Activated naive CD4-positive, alpha-beta T cell treated with anti-CD3 and anti-CD28 coated beads for 36 hours (primary cell): ENCODE measurements around the gene MAGI2. TPM values are rescaled to one million over a fixed set of nuclear protein-coding genes. Genes with fewer than 3 reads are reported as not detected.

Experiments
- CTCF ChIA-PET: fragments of 350-600 bp; sonication (Branson Sonifier 250); formaldehyde crosslinking; loops from one replicate; lab custom pipeline; 2021; ENCODE audit warnings: antibody characterized with exemption; lab: Charles Lee
- DNase-seq: peaks from one replicate; pipeline ENCODE4 v3.0.0-alpha.2; 2020
- H3K27ac Mint-ChIP-seq: one replicate; pipeline ENCODE4 v1.8.0; 2021; ENCODE audit warnings: mild to moderate bottlenecking, mixed read lengths
- H3K27me3 Mint-ChIP-seq: one replicate; pipeline ENCODE4 v1.8.0; 2021; ENCODE audit warnings: low read depth, mixed read lengths
- H3K36me3 Mint-ChIP-seq: one replicate; pipeline ENCODE4 v1.8.0; 2021; ENCODE audit warnings: low read depth, mixed read lengths
- H3K4me1 Mint-ChIP-seq: one replicate; pipeline ENCODE4 v1.8.0; 2021; ENCODE audit warnings: low read depth, mixed read lengths
- H3K4me3 Mint-ChIP-seq: one replicate; pipeline ENCODE4 v1.8.0; 2021; ENCODE audit warnings: mild to moderate bottlenecking, moderate library complexity, mixed read lengths
- H3K9me3 Mint-ChIP-seq: one replicate; pipeline ENCODE4 v1.8.0; 2021; ENCODE audit warnings: mixed read lengths
- intact Hi-C: fragments of 100-400 bp; cut with micrococcal nuclease; formaldehyde crosslinking; loops from one replicate; pipeline ENCODE4 v1.15.1; 2023
- total RNA-seq, 2 experiments: library from RNA; stranded (reverse); gene quantifications; one replicate each; pipeline ENCODE4 v1.2.3, GENCODE V29; 2021

MAGI2 gene
- total RNA-seq, 2 experiments from 2014 or later, result 0.07 to 0.19 TPM

DNA sequence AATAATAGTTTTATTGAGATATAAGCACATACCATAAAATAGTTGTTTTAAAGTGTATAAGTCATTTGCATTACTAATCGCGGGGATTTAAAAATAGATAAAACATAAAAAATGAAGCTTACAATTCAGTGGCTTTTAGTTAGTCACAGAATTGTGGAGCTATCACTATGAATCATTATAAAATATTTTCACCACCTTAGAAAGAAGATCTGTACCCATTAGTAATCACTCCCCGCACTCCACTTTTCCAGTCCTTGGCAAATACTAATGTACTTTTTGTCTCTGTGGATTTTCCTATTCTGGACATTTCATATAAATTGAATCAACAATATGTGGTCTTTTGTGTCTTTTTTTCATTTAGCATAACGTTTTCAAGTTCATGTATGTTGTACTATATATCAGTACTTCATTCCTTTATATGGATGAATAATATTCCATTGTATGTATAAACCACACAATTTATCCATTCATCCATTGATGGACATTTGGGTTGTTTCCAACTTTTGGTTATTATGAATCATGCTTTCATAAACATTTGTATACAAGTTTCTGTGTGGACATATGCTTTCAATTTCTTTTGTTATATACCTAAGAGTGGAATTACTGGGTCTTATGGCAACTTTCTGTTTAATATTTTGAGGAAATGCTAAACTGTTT is 162.5 kb downstream of the MAGI2 start:
- Mint-ChIP-seq H3K27me3 (peaks cover 8% of the 10 kb centered on the region), H3K4me3 (no peak overlapping the region), H3K36me3 (no peaks in the 10 kb centered on the region), H3K27ac (no peak overlapping the region), H3K4me1 (no peaks in the 10 kb centered on the region), H3K9me3 (no peaks in the 10 kb centered on the region)
- intact Hi-C loops, result loop anchor here (10.0 kb wide), 1 partner anchor 1164 kb away; no protein-coding TSS in a partner anchor
- CTCF ChIA-PET, result no interaction called here
- no peak for DNase-seq

- no peaks in the 10 kb centered on the region for H3K9me3 Mint-ChIP-seq
- H3K27me3 Mint-ChIP-seq, result peaks cover 8% of the 10 kb centered on the region
- H3K27ac Mint-ChIP-seq, result no peak overlapping the region
- H3K4me3 Mint-ChIP-seq, result no peak overlapping the region
- intact Hi-C loops, result loop anchor here (10.0 kb wide), 1 partner anchor 1164 kb away; no protein-coding TSS in a partner anchor
- CTCF ChIA-PET, result no interaction called here
- no peak for DNase-seq
- no peaks in the 10 kb centered on the region for H3K4me1 Mint-ChIP-seq
- no peaks in the 10 kb centered on the region for H3K36me3 Mint-ChIP-seq
These were observed 163.1 kb downstream of the MAGI2 start for GRCh38 chr7:79290398-79290797.

DNA sequence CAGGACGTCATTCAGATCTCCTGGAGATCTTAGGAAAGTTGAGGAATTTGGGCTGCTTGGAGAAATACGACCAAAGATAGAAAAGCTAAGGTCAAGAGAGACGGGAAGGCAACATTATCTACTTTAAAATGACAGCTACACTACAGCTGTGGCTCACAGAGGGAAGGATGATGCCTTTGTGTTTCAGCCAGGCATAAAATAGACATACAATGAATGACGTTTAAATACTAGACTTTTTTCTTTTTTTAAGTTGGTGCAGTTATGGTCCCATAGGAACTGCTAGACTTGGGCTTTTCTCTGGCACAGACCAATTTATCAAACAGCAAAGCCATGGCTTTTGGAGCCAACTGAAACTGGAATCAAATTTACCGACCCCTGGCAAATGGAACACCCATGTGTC is 164.8 kb downstream of the MAGI2 start:
- CTCF ChIA-PET, result no interaction called here
- no peak for DNase-seq

GRCh38 chr7:79287981-79288380 is 165.5 kb downstream of the MAGI2 start:
- peaks cover 8% of the 10 kb centered on the region for H3K27me3 Mint-ChIP-seq
- H3K9me3 Mint-ChIP-seq, result no peaks in the 10 kb centered on the region
- H3K36me3 Mint-ChIP-seq, result no peaks in the 10 kb centered on the region

More for the DNA sequence above, 164.8 kb downstream of the MAGI2 start:
- no peaks in the 10 kb centered on the region for H3K4me1 Mint-ChIP-seq
- no peak overlapping the region for H3K4me3 Mint-ChIP-seq
- no peaks in the 10 kb centered on the region for H3K36me3 Mint-ChIP-seq
- H3K9me3 Mint-ChIP-seq, result no peaks in the 10 kb centered on the region
- intact Hi-C loops, result no loop called here
- H3K27ac Mint-ChIP-seq, result no peak overlapping the region
- peaks cover 8% of the 10 kb centered on the region for H3K27me3 Mint-ChIP-seq

GRCh38 chr7:79286181-79286580 is 167.3 kb downstream of the MAGI2 start:
- Mint-ChIP-seq H3K4me3 (no peak overlapping the region), H3K36me3 (no peaks in the 10 kb centered on the region), H3K9me3 (no peaks in the 10 kb centered on the region), H3K4me1 (no peaks in the 10 kb centered on the region), H3K27ac (no peak overlapping the region), H3K27me3 (peaks cover 5% of the 10 kb centered on the region)
- DNase-seq, result no peak
- CTCF ChIA-PET, result no interaction called here
- intact Hi-C loops, result no loop called here

More at GRCh38 chr7:79287981-79288380, 165.5 kb downstream of the MAGI2 start:
- Mint-ChIP-seq H3K4me1 (no peaks in the 10 kb centered on the region), H3K27ac (no peak overlapping the region), H3K4me3 (no peak overlapping the region)
- intact Hi-C loops, result no loop called here
- CTCF ChIA-PET, result no interaction called here
- no peak for DNase-seq

DNA sequence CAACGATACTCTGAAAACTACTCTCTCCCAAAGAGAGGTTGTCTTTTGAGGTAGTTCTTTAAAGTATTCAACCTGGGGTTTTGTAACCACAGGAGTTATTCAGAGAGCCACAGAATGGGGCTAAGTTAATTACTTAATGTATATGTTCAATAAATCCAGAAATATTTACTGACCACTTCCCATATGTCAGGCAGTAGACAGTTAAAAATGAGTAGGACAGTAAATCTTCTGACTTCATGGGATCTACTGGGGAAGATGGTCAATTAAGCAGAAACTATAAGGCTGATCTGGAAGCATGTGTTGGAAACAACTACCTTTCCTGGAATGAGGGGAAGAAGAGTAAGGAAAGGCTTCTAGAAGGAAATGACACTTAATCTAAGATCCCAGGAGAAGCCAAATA is 167.7 kb downstream of the MAGI2 start:
- intact Hi-C loops, result no loop called here
- CTCF ChIA-PET, result no interaction called here
- Mint-ChIP-seq H3K9me3 (no peaks in the 10 kb centered on the region), H3K27me3 (peaks cover 2% of the 10 kb centered on the region), H3K36me3 (no peaks in the 10 kb centered on the region), H3K4me3 (no peak overlapping the region), H3K4me1 (no peaks in the 10 kb centered on the region), H3K27ac (no peak overlapping the region)
- DNase-seq, result no peak

- Mint-ChIP-seq H3K27ac (no peak overlapping the region), H3K4me1 (no peaks in the 10 kb centered on the region), H3K9me3 (no peaks in the 10 kb centered on the region), H3K27me3 (peaks cover 4% of the 10 kb centered on the region), H3K4me3 (no peak overlapping the region), H3K36me3 (no peaks in the 10 kb centered on the region)
- CTCF ChIA-PET, result no interaction called here
- no peak for DNase-seq
- intact Hi-C loops, result no loop called here
These were observed 169.3 kb downstream of the MAGI2 start for GRCh38 chr7:79284211-79284610.

- H3K36me3 Mint-ChIP-seq, result no peaks in the 10 kb centered on the region
- H3K27me3 Mint-ChIP-seq, result peaks cover 7% of the 10 kb centered on the region
- DNase-seq, result no peak
- H3K4me3 Mint-ChIP-seq, result no peak overlapping the region
- no peak overlapping the region for H3K27ac Mint-ChIP-seq
- intact Hi-C loops, result no loop called here
- H3K4me1 Mint-ChIP-seq, result no peaks in the 10 kb centered on the region
- H3K9me3 Mint-ChIP-seq, result no peaks in the 10 kb centered on the region
- CTCF ChIA-PET, result no interaction called here
These were observed 170.4 kb downstream of the MAGI2 start for GRCh38 chr7:79282882-79283602.

GRCh38 chr7:79282070-79282694 is 171.3 kb downstream of the MAGI2 start:
- DNase-seq, result no peak
- H3K27ac Mint-ChIP-seq, result no peak overlapping the region
- no peaks in the 10 kb centered on the region for H3K4me1 Mint-ChIP-seq
- no peaks in the 10 kb centered on the region for H3K36me3 Mint-ChIP-seq
- intact Hi-C loops, result no loop called here
- H3K9me3 Mint-ChIP-seq, result no peaks in the 10 kb centered on the region
- H3K27me3 Mint-ChIP-seq, result peaks cover 7% of the 10 kb centered on the region
- CTCF ChIA-PET, result interaction anchor here (0.7 kb wide), 2 partner anchors 105 to 1018 kb away, joined by 3 read pairs; no protein-coding TSS in a partner anchor
- H3K4me3 Mint-ChIP-seq, result no peak overlapping the region

DNA sequence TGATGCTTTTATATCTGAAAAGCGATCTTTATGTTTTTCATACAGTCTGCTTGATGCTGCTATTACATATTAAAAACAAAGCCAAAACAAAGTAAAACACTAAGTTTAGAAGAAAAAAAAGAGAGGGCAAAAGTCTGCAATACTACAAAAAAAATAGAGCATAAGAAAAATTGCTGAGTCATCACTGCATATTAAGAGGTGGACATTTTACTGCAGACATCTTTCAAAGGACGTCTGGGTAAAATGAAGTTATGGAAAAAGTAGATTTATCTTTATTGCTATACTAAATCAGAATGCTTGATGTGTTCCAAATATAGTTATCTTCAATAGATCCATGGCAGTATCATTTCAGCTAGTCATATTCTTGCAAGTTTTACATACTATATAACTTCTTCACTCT is 172.0 kb downstream of the MAGI2 start:
- no peaks in the 10 kb centered on the region for H3K9me3 Mint-ChIP-seq
- H3K4me3 Mint-ChIP-seq, result no peak overlapping the region
- no peak for DNase-seq
- H3K27me3 Mint-ChIP-seq, result peaks cover 7% of the 10 kb centered on the region
- no peak overlapping the region for H3K27ac Mint-ChIP-seq
- H3K36me3 Mint-ChIP-seq, result no peaks in the 10 kb centered on the region
- intact Hi-C loops, result no loop called here
- H3K4me1 Mint-ChIP-seq, result no peaks in the 10 kb centered on the region
- CTCF ChIA-PET, result no interaction called here

- CTCF ChIA-PET, result interaction anchor here (0.9 to 1.8 kb wide), 2 partner anchors 25 to 182 kb away, joined by 3 to 5 read pairs; no protein-coding TSS in a partner anchor
- H3K9me3 Mint-ChIP-seq, result no peaks in the 10 kb centered on the region
- no peaks in the 10 kb centered on the region for H3K4me1 Mint-ChIP-seq
- no peaks in the 10 kb centered on the region for H3K36me3 Mint-ChIP-seq
- H3K27ac Mint-ChIP-seq, result no peak overlapping the region
- H3K4me3 Mint-ChIP-seq, result no peak overlapping the region
- intact Hi-C loops, result loop anchor here (1.0 to 5.0 kb wide), 3 partner anchors 746 to 1251 kb away; no protein-coding TSS in a partner anchor
- DNase-seq, result no peak
- no peaks in the 10 kb centered on the region for H3K27me3 Mint-ChIP-seq
These were observed 180.5 kb downstream of the MAGI2 start for GRCh38 chr7:79272938-79273337.

DNA sequence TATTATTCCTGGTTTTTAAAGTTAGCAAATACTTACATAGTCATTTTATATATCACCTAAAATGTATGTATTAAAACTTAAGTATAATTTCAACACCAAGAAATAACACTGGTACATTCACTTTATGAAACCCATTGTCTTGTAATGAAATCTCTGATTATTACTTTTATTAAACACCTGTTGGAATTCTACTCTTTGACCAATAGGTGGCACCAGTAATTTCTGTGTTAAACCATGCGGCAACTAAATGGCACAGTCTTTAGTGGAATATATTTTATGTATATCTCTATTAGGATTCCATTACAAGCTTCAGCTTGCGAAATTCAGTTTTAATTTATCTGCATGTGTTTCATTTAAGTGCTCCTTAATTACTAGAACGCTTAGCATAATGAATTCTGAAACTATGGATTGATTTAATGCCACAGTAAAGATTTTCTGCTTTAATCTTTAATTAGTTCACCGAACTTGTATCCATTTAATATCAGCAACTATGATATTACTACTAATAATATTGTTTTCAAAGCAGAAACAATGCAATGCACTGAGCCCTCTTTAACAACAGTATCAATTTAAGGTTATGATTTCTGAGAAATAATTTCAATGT is 181.3 kb downstream of the MAGI2 start:
- H3K27ac Mint-ChIP-seq, result no peak overlapping the region
- no peaks in the 10 kb centered on the region for H3K9me3 Mint-ChIP-seq
- intact Hi-C loops, result loop anchor here (1.0 to 5.0 kb wide), 3 partner anchors 747 to 1250 kb away; no protein-coding TSS in a partner anchor
- CTCF ChIA-PET, result interaction anchor here (0.9 to 1.8 kb wide), 2 partner anchors 26 to 183 kb away, joined by 3 to 5 read pairs; no protein-coding TSS in a partner anchor
- H3K4me1 Mint-ChIP-seq, result no peaks in the 10 kb centered on the region
- no peaks in the 10 kb centered on the region for H3K36me3 Mint-ChIP-seq
- DNase-seq, result no peak
- H3K4me3 Mint-ChIP-seq, result no peak overlapping the region
- H3K27me3 Mint-ChIP-seq, result no peaks in the 10 kb centered on the region
